MCF 10A (cell line): ENCODE data around the gene GYPC. TPM values are rescaled to one million over a fixed set of nuclear protein-coding genes. Genes with fewer than 3 reads are reported as not detected.
"Not testable (repeated sequence)": the region's sequence is repeated elsewhere in the genome, so short reads cannot be mapped to it uniquely, and the experiment has no call there.

Experiments
- BruUV-seq: library from RNA; stranded (reverse); fragments of 400-500 nt; replicated peaks from 2 replicates; lab custom pipeline; 2021; lab: Mats Ljungman, UMichigan
- CTCF ChIA-PET: fragments of 300-600 bp; sonication (Branson Sonifier 250); formaldehyde crosslinking; extraction: SDS; loops from one replicate; lab custom pipeline; 2021; ENCODE audit warnings: antibody characterized with exemption, inconsistent platforms; lab: Yijun Ruan, JAX
- POLR2A ChIA-PET: fragments of 300-600, 350-650 bp; sonication (Branson Sonifier 250); formaldehyde crosslinking; extraction: SDS; loops from one replicate; lab custom pipeline; 2020; ENCODE audit warnings: antibody characterized with exemption, inconsistent platforms; lab: Yijun Ruan, JAX
- DNase-seq: peaks from one replicate; pipeline ENCODE4 v3.0.0-alpha.2; 2018; ENCODE audit not compliant: unreplicated experiment
- H3K27ac Mint-ChIP-seq: one replicate; pipeline ENCODE4 v1.8.0; 2022; ENCODE audit warnings: mild to moderate bottlenecking, low read depth, mixed read lengths; ENCODE audit not compliant: unreplicated experiment
- H3K27me3 Mint-ChIP-seq: one replicate; pipeline ENCODE4 v1.8.0; 2022; ENCODE audit warnings: mixed read lengths; ENCODE audit not compliant: insufficient read depth, unreplicated experiment
- H3K36me3 Mint-ChIP-seq: one replicate; pipeline ENCODE4 v1.8.0; 2022; ENCODE audit warnings: mild to moderate bottlenecking, moderate library complexity, mixed read lengths; ENCODE audit not compliant: insufficient read depth, unreplicated experiment
- H3K4me1 Mint-ChIP-seq: one replicate; pipeline ENCODE4 v1.8.0; 2022; ENCODE audit warnings: mixed read lengths; ENCODE audit not compliant: insufficient read depth, unreplicated experiment
- H3K4me3 Mint-ChIP-seq: one replicate; pipeline ENCODE4 v1.8.0; 2022; ENCODE audit warnings: mild to moderate bottlenecking, moderate library complexity, mixed read lengths; ENCODE audit not compliant: unreplicated experiment
- H3K9me3 Mint-ChIP-seq: one replicate; pipeline ENCODE4 v1.8.0; 2022; ENCODE audit warnings: mixed read lengths; ENCODE audit not compliant: unreplicated experiment
- CTCF ChIP-seq: fragments of 200-600 bp; IDR thresholded peaks from one replicate; pipeline ENCODE4 v1.8.0; 2022; ENCODE audit warnings: antibody characterized with exemption, mild to moderate bottlenecking; ENCODE audit not compliant: unreplicated experiment
- intact Hi-C: fragments of 100-400 bp; cut with micrococcal nuclease; formaldehyde crosslinking; loops from 2 replicates; pipeline ENCODE4 v1.14.1; 2022
- total RNA-seq: library from RNA; stranded (reverse); gene quantifications from 2 replicates; pipeline ENCODE4 v1.2.3, GENCODE V29; 2022

GYPC gene
- total RNA-seq, 1 experiment from 2014 or later = not detected

DNA sequence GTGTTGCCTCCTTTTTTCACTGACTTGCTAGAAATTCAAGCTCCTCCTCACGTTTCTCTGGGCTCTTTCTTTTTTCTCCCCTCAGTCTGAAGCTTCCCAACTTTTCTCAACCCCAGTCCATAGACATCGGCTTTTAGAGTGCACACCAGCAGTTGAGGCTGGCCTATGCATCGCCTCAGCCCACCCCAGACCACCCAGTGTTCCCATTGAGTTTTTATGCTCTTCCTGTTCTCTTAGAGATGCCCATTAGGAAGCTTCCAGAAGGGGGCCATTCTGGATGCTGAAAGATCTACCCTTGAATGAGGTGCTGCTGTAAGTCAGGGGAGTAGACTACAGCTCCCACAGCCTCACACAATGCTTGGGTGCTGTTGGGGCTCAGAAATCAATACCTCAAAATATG is 12.0 kb upstream of the GYPC start:
- Mint-ChIP-seq H3K27ac (no peak overlapping the region), H3K27me3 (no peaks in the 10 kb centered on the region), H3K36me3 (no peaks in the 10 kb centered on the region), H3K9me3 (no peaks in the 10 kb centered on the region), H3K4me1 (no peaks in the 10 kb centered on the region), H3K4me3 (no peak overlapping the region)
- DNase-seq = no peak
- ChIA-PET CTCF (interaction anchor here (1.0 to 1.7 kb wide), 3 partner anchors 9 to 13 kb away, joined by 4 to 7 read pairs (median 5); no protein-coding TSS in a partner anchor), POLR2A (interaction anchor here (0.7 to 1.1 kb wide), 2 partner anchors 8 to 12 kb away, joined by 3 to 4 read pairs; no protein-coding TSS in a partner anchor)
- no TSS peak for BruUV-seq
- intact Hi-C loops = no loop called here
- no peak for TF ChIP-seq CTCF

- no peaks in the 10 kb centered on the region for H3K27me3 Mint-ChIP-seq
- TF ChIP-seq CTCF = no peak
- POLR2A ChIA-PET = no interaction called here
- no peaks in the 10 kb centered on the region for H3K36me3 Mint-ChIP-seq
- CTCF ChIA-PET = interaction anchor here (1.0 kb wide), 1 partner anchor 9 kb away, joined by 4 read pairs; no protein-coding TSS in a partner anchor
- no peak for DNase-seq
- no peaks in the 10 kb centered on the region for H3K4me1 Mint-ChIP-seq
- no peaks in the 10 kb centered on the region for H3K9me3 Mint-ChIP-seq
- no peak overlapping the region for H3K27ac Mint-ChIP-seq
- no TSS peak for BruUV-seq
- intact Hi-C loops = no loop called here
- no peak overlapping the region for H3K4me3 Mint-ChIP-seq
Observed at GRCh38 chr2:126644630-126645191, 11.2 kb upstream of the GYPC start.

DNA sequence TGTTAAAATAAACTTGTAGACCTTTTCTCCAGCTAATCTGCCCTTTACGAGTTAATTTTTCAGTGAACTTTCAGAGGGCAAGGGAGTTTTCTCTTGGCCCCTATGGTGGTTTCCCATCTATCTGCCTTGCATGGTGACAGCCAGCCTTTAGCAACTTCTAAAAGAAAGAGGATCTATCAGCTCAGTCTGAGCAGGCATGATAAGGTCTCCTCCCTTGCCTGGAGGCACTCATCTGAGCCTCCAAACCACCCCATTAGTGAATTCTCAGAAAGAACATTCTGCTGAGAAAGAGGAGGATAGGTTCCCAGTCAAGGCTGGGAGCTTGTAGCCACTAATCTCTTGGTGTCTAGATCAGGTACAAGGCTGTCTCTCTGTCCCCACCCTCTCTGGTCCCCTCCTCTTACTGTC is 10.7 kb upstream of the GYPC start:
- ChIA-PET CTCF (interaction anchor here (0.7 kb wide), 1 partner anchor 1672 kb away, joined by 3 read pairs; no protein-coding TSS in a partner anchor), POLR2A (no interaction called here)
- Mint-ChIP-seq H3K9me3 (no peaks in the 10 kb centered on the region), H3K27ac (no peak overlapping the region), H3K27me3 (no peaks in the 10 kb centered on the region), H3K4me3 (no peak overlapping the region), H3K36me3 (no peaks in the 10 kb centered on the region), H3K4me1 (no peaks in the 10 kb centered on the region)
- TF ChIP-seq CTCF = no peak
- no peak for DNase-seq
- intact Hi-C loops = no loop called here
- BruUV-seq = no TSS peak

DNA sequence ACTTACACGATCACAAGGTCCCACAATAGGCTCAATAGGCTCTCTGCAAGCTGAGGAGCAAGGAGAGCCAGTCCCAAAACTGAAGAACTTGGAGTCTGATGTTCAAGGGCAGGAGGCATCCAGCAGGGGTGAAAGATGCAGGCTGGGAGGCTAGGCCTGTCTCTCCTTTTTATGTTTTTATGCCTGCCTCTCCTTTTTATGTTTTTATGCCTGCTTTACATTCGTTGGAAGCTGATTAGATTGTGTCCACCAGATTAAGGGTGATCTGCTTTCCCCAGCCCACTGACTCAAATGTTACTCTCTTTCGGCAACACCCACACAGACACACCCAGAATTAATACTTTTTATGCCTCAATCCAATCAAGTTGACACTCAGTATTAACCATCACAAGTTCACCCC is 9.9 kb upstream of the GYPC start:
- Mint-ChIP-seq H3K4me3 (no peak overlapping the region), H3K36me3 (no peaks in the 10 kb centered on the region), H3K27ac (no peak overlapping the region), H3K4me1 (no peaks in the 10 kb centered on the region), H3K27me3 (no peaks in the 10 kb centered on the region), H3K9me3 (no peaks in the 10 kb centered on the region)
- intact Hi-C loops = no loop called here
- CTCF ChIA-PET = no interaction called here
- BruUV-seq = no TSS peak
- POLR2A ChIA-PET = no interaction called here
- no peak for DNase-seq
- TF ChIP-seq CTCF = no peak

DNA sequence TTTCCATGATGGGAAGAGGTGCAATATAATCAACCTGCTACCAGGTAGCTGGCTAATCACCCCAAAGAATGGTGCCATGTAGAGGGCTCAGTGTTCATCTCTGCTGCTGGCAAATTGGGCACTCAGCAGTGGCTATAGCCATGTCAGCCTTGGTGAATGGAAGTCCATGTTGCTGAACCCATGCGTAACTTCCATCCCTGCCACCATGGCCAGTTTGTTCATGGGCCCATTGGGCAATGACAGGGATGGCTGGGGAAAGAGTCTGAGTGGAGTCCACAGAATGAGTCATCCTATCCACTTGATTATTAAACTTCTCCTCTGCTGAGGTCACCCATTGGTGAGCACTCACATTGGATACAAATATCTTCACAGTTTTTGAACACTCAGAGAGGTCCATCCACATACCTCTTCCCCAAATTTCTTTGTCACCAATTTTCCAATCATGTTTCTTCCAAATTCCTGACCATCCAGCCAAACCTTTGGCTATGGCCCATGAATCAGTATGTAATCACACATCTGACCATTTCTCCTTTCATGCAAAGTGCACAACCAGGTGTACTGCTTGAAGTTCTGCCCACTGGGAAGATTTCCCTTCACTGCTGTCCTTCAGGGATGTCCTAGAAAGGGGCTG is 8.1 kb upstream of the GYPC start:
- peak; percentile 19 for DNase-seq
- CTCF ChIA-PET, intact Hi-C loops, POLR2A ChIA-PET, H3K27ac Mint-ChIP-seq, H3K4me3 Mint-ChIP-seq, H3K36me3 Mint-ChIP-seq, BruUV-seq, H3K4me1 Mint-ChIP-seq, H3K27me3 Mint-ChIP-seq, H3K9me3 Mint-ChIP-seq: not testable (repeated sequence)

DNA sequence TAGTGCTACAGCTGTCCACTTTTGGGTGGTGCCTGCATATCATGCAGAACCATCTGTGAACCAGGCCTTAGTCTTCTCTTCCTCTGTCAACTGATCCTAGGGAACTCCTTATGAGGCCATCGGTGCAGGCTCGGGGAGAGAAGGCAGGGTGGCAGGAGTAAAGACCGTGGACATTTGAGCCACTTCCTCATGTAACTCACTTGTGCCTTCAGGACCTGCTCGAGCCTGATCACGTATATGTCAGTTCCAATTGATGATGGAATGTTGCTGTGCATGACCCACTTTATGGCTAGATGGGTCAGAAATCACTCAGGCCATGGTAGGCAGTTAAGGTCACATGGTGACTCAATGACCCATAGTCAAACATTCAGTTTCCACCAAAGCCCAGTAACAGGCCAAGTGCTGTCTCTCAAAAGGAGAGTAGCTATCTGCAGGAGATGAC is 7.6 kb upstream of the GYPC start:
- H3K36me3 Mint-ChIP-seq, BruUV-seq, H3K4me3 Mint-ChIP-seq, H3K27me3 Mint-ChIP-seq, intact Hi-C loops, H3K27ac Mint-ChIP-seq, POLR2A ChIA-PET, H3K4me1 Mint-ChIP-seq, DNase-seq, CTCF ChIA-PET, H3K9me3 Mint-ChIP-seq: not testable (repeated sequence)
